SK-N-SH treated with all-trans-retinoic acid at 6 μM for 48 hours (cell line): ENCODE measurements around the gene NOXO1.

ENCODE experiments used
- ATAC-seq: fragments of 200-7000 bp; cut with Tn5 transposase; 3 replicates; pipeline ENCODE4 v1.9.1; 2020; ENCODE audit warnings: mild to moderate bottlenecking, moderate library complexity
- ARNTL ChIP-seq: fragments of 450-650 bp; formaldehyde crosslinking; IDR thresholded peaks from 2 replicates; pipeline ENCODE4 v1.5.0; 2020; ENCODE audit warnings: low read depth, mild to moderate bottlenecking, moderate library complexity, borderline replicate concordance
- BACH2 ChIP-seq: fragments of 250-450 bp; sonication (Bioruptor Pico); IDR thresholded peaks from 2 replicates; pipeline ENCODE4 v1.9.0; 2021; ENCODE audit warnings: mild to moderate bottlenecking, borderline replicate concordance
- CREB5 ChIP-seq: fragments of 250-450 bp; sonication (Bioruptor Pico); IDR thresholded peaks from 2 replicates; pipeline ENCODE4 v1.5.1; 2020; ENCODE audit warnings: low read depth, mild to moderate bottlenecking, moderate library complexity
- ESRRG ChIP-seq: fragments of 250-450 bp; sonication (Bioruptor Pico); IDR thresholded peaks from 2 replicates; pipeline ENCODE4 v1.6.1; 2021; ENCODE audit warnings: mild to moderate bottlenecking
- GLIS3 ChIP-seq: fragments of 250-450 bp; sonication (Bioruptor Pico); IDR thresholded peaks from 2 replicates; pipeline ENCODE4 v1.5.0; 2020; ENCODE audit warnings: mild to moderate bottlenecking, moderate library complexity
- ISL1 ChIP-seq: fragments of 250-450 bp; sonication (Bioruptor Pico); IDR thresholded peaks from 2 replicates; pipeline ENCODE4 v2.1.2; 2022; ENCODE audit warnings: mild to moderate bottlenecking, moderate library complexity
- OSR1 ChIP-seq: fragments of 250-450 bp; sonication (Bioruptor Pico); IDR thresholded peaks from 2 replicates; pipeline ENCODE4 v1.8.0; 2022; ENCODE audit warnings: moderate library complexity, mild to moderate bottlenecking, inconsistent platforms
- PPARA ChIP-seq: fragments of 250-450 bp; sonication (Bioruptor Pico); IDR thresholded peaks from 2 replicates; pipeline ENCODE4 v1.5.0; 2020; ENCODE audit warnings: mild to moderate bottlenecking, borderline replicate concordance
- RARB ChIP-seq: fragments of 250-450 bp; sonication (Bioruptor Pico); IDR thresholded peaks from 2 replicates; pipeline ENCODE4 v1.8.0; 2021; ENCODE audit warnings: mild to moderate bottlenecking, moderate library complexity
- SNAI2 ChIP-seq: fragments of 250-450 bp; sonication (Bioruptor Pico); IDR thresholded peaks from 2 replicates; pipeline ENCODE4 v1.5.0; 2020; ENCODE audit warnings: mild to moderate bottlenecking, moderate library complexity
- TCF4 ChIP-seq: fragments of 250-450 bp; sonication (Bioruptor Pico); IDR thresholded peaks from 2 replicates; pipeline ENCODE4 v1.8.0; 2021; ENCODE audit warnings: mild to moderate bottlenecking, moderate library complexity, borderline replicate concordance
- TOX ChIP-seq: fragments of 250-450 bp; sonication (Bioruptor Pico); IDR thresholded peaks from 2 replicates; pipeline ENCODE4 v1.8.0; 2021; ENCODE audit warnings: mild to moderate bottlenecking, moderate library complexity, borderline replicate concordance
- TSHZ2 ChIP-seq: fragments of 250-450 bp; sonication (Bioruptor Pico); IDR thresholded peaks from 2 replicates; pipeline ENCODE4 v1.5.0; 2020; ENCODE audit warnings: mild to moderate bottlenecking, moderate library complexity
- ZC3H10 ChIP-seq: fragments of 250-450 bp; sonication (Bioruptor Pico); IDR thresholded peaks from 2 replicates; pipeline ENCODE4 v1.5.1; 2021; ENCODE audit warnings: mild to moderate bottlenecking, moderate library complexity
- ZFP3 ChIP-seq: fragments of 250-450 bp; sonication (Bioruptor Pico); IDR thresholded peaks from 2 replicates; pipeline ENCODE4 v1.5.0; 2020; ENCODE audit warnings: mild to moderate bottlenecking, moderate library complexity
- ZFP30 ChIP-seq: fragments of 450-650 bp; formaldehyde crosslinking; IDR thresholded peaks from 2 replicates; pipeline ENCODE4 v1.5.0; 2022; ENCODE audit warnings: mild to moderate bottlenecking, moderate library complexity
- ZNF565 ChIP-seq: fragments of 450-650 bp; formaldehyde crosslinking; conservative IDR thresholded peaks from 2 replicates; pipeline ENCODE4 v1.5.0; 2020; ENCODE audit warnings: low read depth, mild to moderate bottlenecking, moderate library complexity
- ZNF70 ChIP-seq: fragments of 450-650 bp; formaldehyde crosslinking; IDR thresholded peaks from 2 replicates; pipeline ENCODE4 v1.5.0; 2020; ENCODE audit warnings: mild to moderate bottlenecking, moderate library complexity
- ZNF8 ChIP-seq: fragments of 450-650 bp; formaldehyde crosslinking; IDR thresholded peaks from 2 replicates; pipeline ENCODE4 v1.5.0; 2020; ENCODE audit warnings: mild to moderate bottlenecking, moderate library complexity
- TF ChIP-seq, protein P1 (sequence below): fragments of 250-450 bp; sonication (Bioruptor Pico); IDR thresholded peaks from 2 replicates; pipeline ENCODE4 v1.8.0; 2021; ENCODE audit warnings: low read depth, mild to moderate bottlenecking, moderate library complexity, borderline replicate concordance
- TF ChIP-seq, protein P2 (sequence below): fragments of 250-450 bp; sonication (Bioruptor Pico); IDR thresholded peaks from 2 replicates; pipeline ENCODE4 v1.8.0; 2020; ENCODE audit warnings: mild to moderate bottlenecking, moderate library complexity, borderline replicate concordance

The NOXO1 gene

GRCh38 chr16:1990351-1991134 is 9.3 kb upstream of the NOXO1 start:
- ATAC-seq: no peak
- TF ChIP-seq ZFP3 (CRISPR knock-in tag) (no peak), ZFP30 (CRISPR knock-in tag) (no peak), GLIS3 (no peak), ESRRG (CRISPR knock-in tag) (no peak), ZC3H10 (no peak), ZNF565 (CRISPR knock-in tag) (no peak), TCF4 (CRISPR knock-in tag) (no peak), SNAI2 (CRISPR knock-in tag) (no peak), ARNTL (CRISPR knock-in tag) (no peak), PPARA (CRISPR knock-in tag) (no peak), TSHZ2 (CRISPR knock-in tag) (no peak)
- TF ChIP-seq, protein P1, sequence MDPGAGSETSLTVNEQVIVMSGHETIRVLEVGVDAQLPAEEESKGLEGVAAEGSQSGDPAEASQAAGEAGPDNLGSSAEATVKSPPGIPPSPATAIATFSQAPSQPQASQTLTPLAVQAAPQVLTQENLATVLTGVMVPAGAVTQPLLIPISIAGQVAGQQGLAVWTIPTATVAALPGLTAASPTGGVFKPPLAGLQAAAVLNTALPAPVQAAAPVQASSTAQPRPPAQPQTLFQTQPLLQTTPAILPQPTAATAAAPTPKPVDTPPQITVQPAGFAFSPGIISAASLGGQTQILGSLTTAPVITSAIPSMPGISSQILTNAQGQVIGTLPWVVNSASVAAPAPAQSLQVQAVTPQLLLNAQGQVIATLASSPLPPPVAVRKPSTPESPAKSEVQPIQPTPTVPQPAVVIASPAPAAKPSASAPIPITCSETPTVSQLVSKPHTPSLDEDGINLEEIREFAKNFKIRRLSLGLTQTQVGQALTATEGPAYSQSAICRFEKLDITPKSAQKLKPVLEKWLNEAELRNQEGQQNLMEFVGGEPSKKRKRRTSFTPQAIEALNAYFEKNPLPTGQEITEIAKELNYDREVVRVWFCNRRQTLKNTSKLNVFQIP (CRISPR knock-in tag): no peak
- TF ChIP-seq, all 23 proteins: peak for 0

DNA sequence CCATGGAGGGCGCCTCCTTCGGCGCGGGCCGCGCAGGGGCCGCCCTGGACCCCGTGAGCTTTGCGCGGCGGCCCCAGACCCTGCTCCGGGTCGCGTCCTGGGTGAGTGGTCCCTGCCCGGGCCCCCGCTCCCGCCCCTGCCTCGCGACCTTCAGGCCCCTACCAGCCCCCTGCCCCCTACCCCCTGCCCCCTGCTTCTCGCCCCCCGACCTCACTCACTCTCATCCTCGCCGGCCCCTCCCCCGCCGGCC is 8.8 kb upstream of the NOXO1 start:
- ATAC-seq: no peak

DNA sequence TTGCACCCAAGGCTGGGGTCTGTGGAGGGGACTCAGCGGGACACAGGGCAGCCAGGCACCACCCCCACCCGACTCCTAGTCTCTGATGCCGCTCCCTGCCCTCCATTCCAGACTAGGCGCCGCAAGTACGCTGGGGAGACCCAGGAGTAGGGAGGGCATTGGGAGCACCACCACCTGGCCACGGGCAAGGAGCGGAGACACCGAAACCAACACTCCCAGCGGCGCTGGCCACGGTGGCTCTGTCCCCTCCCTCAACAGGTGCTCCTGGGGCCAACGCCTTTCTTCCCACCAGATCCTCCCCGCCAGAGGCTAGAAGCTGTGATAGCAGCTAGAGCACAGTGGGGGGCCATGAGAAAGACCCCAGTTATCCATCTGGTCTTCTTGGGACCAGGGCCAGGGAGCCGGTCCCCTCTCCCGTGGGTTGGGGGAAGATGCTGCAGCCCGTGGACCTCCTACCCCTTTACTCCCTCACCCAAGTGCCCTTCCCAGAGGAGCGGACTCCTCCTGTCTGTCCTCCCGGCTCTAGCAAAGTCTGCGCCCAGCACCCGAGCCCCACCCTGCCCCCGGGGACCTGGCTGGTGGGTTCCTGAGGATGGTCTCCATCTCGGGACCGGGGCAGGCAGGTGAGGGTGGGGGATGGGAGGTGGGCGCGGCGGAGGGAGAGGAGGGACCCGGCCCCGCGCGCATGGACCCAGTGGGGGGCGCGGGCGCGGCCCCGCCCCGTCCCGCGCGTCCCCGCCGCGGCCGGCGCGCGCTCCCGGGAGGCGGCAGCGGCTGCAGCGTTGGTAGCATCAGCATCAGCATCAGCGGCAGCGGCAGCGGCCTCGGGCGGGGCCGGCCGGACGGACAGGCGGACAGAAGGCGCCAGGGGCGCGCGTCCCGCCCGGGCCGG is 8.2 kb upstream of the NOXO1 start, which contains the start of gene SYNGR3:
Gene SYNGR3 (plus strand): TSS at position 762 of the 892 bp plus-strand sequence. CDS start 133 bp downstream, outside the sequence.
- ATAC-seq: peak; percentile 5; the same call in 2 of the 3 replicates
- TF ChIP-seq GLIS3: no peak
- TF ChIP-seq CREB5 (CRISPR knock-in tag): no peak
- TF ChIP-seq BACH2 (CRISPR knock-in tag): no peak
- TF ChIP-seq SNAI2 (CRISPR knock-in tag): no peak
- TF ChIP-seq ZNF565 (CRISPR knock-in tag): no peak
- TF ChIP-seq, all 23 proteins: peak for 0

More for the DNA sequence above, 8.8 kb upstream of the NOXO1 start:
- TF ChIP-seq, protein P1 (CRISPR knock-in tag): no peak
- no peak for TF ChIP-seq BACH2 (CRISPR knock-in tag)

- ATAC-seq: no peak
- TF ChIP-seq OSR1 (no peak), ZNF565 (CRISPR knock-in tag) (no peak), ARNTL (CRISPR knock-in tag) (no peak), RARB (CRISPR knock-in tag) (no peak), ISL1 (CRISPR knock-in tag) (no peak), ZNF8 (CRISPR knock-in tag) (no peak), TSHZ2 (CRISPR knock-in tag) (no peak), ZNF70 (CRISPR knock-in tag) (no peak), ESRRG (CRISPR knock-in tag) (no peak), TOX (no peak), PPARA (CRISPR knock-in tag) (no peak), TCF4 (CRISPR knock-in tag) (no peak), BACH2 (CRISPR knock-in tag) (no peak), ZFP30 (CRISPR knock-in tag) (no peak)
- TF ChIP-seq, protein P2, sequence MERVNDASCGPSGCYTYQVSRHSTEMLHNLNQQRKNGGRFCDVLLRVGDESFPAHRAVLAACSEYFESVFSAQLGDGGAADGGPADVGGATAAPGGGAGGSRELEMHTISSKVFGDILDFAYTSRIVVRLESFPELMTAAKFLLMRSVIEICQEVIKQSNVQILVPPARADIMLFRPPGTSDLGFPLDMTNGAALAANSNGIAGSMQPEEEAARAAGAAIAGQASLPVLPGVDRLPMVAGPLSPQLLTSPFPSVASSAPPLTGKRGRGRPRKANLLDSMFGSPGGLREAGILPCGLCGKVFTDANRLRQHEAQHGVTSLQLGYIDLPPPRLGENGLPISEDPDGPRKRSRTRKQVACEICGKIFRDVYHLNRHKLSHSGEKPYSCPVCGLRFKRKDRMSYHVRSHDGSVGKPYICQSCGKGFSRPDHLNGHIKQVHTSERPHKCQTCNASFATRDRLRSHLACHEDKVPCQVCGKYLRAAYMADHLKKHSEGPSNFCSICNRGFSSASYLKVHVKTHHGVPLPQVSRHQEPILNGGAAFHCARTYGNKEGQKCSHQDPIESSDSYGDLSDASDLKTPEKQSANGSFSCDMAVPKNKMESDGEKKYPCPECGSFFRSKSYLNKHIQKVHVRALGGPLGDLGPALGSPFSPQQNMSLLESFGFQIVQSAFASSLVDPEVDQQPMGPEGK (CRISPR knock-in tag): no peak
Observed at GRCh38 chr16:1987198-1987597, 5.9 kb upstream of the NOXO1 start.
